Fibroblast of the aortic adventitia (primary cell): ENCODE data around the gene SPATA21. TPM values are rescaled to one million over a fixed set of nuclear protein-coding genes. Genes with fewer than 3 reads are reported as not detected.
A peak's percentile ranks its signal among the peaks of the same experiment; 100 is the strongest.

Experiments used
- DNase-seq: peaks from one replicate; pipeline ENCODE4 v3.0.0-alpha.2; 2010; ENCODE audit warnings: low read depth
- H3K4me3 ChIP-seq: 2 replicates; pipeline ENCODE4 v1.5.1; 2011; ENCODE audit warnings: low read depth, mild to moderate bottlenecking, control low read depth, low read length, moderate library complexity
- CTCF ChIP-seq: IDR thresholded peaks from 2 replicates; pipeline ENCODE4 v1.5.1; 2011; ENCODE audit warnings: mild to moderate bottlenecking, low read length, control low read depth, inconsistent platforms; ENCODE audit not compliant: insufficient read depth
- total RNA-seq: library from RNA; depleted of rRNA; stranded (reverse); fragments of >200 nt; gene quantifications from 2 replicates; pipeline ENCODE4 v1.2.3, GENCODE V29; 2012; ENCODE audit warnings: low replicate concordance

Gene SPATA21
- total RNA-seq, 1 donor, result not detected

GRCh38 chr1:16374266-16374665, 63.0 kb downstream of the SPATA21 start:
- no peak overlapping the region for H3K4me3 ChIP-seq
- DNase-seq, result no peak
- TF ChIP-seq CTCF, result no peak

- no peak overlapping the region for H3K4me3 ChIP-seq
- TF ChIP-seq CTCF, result no peak
- DNase-seq, result no peak
These were observed 64.5 kb downstream of the SPATA21 start for GRCh38 chr1:16372535-16373285.

GRCh38 chr1:16371725-16372124, 65.5 kb downstream of the SPATA21 start:
- peak; percentile 78 for DNase-seq
- no peak for TF ChIP-seq CTCF

GRCh38 chr1:16369821-16370220, 67.4 kb downstream of the SPATA21 start:
- DNase-seq, result no peak
- no peak for TF ChIP-seq CTCF
- H3K4me3 ChIP-seq, result no peak overlapping the region

More at GRCh38 chr1:16371725-16372124, 65.5 kb downstream of the SPATA21 start:
- no peak overlapping the region for H3K4me3 ChIP-seq

GRCh38 chr1:16367968-16368890, 69.0 kb downstream of the SPATA21 start:
- TF ChIP-seq CTCF, result no peak
- DNase-seq, result peak; percentile 61

GRCh38 chr1:16367258-16367967, 69.8 kb downstream of the SPATA21 start:
- peak overlapping the region; percentile 85 for H3K4me3 ChIP-seq
- peak; percentile 90 for DNase-seq
- no peak for TF ChIP-seq CTCF

More at GRCh38 chr1:16367968-16368890, 69.0 kb downstream of the SPATA21 start:
- H3K4me3 ChIP-seq, result peak overlapping the region; percentile 85
